Esophagus muscularis mucosa (tissue), 4 donors: ENCODE measurements around the gene GMCL1.

Source experiments
- CTCF ChIP-seq, 3 experiments: fragments of 200-600 bp in 2 of 3; fragments of 450-650 bp in 1 of 3; sonication (generic) in 2 of 3; IDR thresholded peaks; one replicate each; pipeline ENCODE4 v1.5.1; 2017 to 2019; ENCODE audit warnings: antibody characterized with exemption in 3 of 3, mild to moderate bottlenecking in 2 of 3, moderate library complexity in 1 of 3
- EP300 ChIP-seq: sonication (generic); formaldehyde crosslinking; IDR thresholded peaks from one replicate; pipeline ENCODE4 v1.6.1; 2017; ENCODE audit warnings: antibody characterized with exemption
- POLR2AphosphoS5 ChIP-seq, 2 donors: sonication (generic); formaldehyde crosslinking; IDR thresholded peaks; one replicate each; pipeline ENCODE4 v1.6.1; 2017; ENCODE audit warnings: antibody characterized with exemption in 2 of 2

DNA sequence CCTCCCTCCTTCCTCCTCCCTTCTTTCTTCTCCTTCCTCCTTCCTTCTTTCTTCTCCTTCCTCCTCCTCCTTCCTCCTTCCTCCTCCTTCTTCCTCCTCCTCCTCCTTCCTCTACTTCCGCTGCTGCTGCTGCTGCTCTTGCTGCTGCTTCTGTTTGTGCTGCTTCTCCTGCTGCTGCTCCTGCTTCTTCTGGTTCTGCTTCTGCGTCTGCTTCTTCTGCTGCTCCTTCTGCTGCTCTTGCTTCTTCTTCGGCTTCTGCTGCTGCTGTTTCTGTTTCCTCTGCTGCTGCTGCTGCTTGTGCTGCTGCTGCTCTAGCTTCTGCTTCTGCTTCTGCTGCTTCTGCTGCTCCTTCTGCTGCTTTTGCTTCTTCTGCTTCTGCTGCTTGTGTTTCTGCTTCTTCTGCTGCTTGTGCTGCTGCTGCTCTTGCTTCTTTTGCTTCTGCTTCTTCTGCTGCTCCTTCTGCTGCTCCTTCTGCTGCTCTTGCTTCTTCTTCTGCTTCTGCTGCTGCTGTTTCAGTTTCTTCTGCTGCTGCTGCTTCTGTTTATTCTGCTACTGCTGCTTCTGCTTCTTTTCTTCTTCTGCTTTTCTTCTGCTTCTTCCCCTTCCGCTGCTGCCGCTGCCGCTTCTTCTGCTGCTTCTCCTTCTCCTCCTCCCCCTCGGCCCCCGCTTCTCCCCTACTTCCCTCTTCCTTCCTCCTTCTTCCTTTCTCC is 72.9 kb downstream of the GMCL1 start:
- TF ChIP-seq POLR2AphosphoS5 (IDR thresholded peaks at IDR 0.05), result no peak
- no peak for TF ChIP-seq EP300
- no peak for TF ChIP-seq CTCF (IDR thresholded peaks at IDR 0.05)
